ENCODE measurements around the gene ZSCAN20. TPM values are rescaled to one million over a fixed set of nuclear protein-coding genes. Genes with fewer than 3 reads are reported as not detected.

Gene ZSCAN20
- total RNA-seq, 1 experiment from 2014 or later, result 5.5 TPM

- no peak for DNase-seq (ENCODE audit: low read depth)
These were observed 59.8 kb downstream of the ZSCAN20 start for GRCh38 chr1:33532250-33532649.

GRCh38 chr1:33532936-33533335 lies 60.5 kb downstream of the ZSCAN20 start:
- DNase-seq (ENCODE audit: low read depth), result no peak

- DNase-seq (ENCODE audit: low read depth), result no peak
These were observed 62.9 kb downstream of the ZSCAN20 start for GRCh38 chr1:33535334-33535733.

GRCh38 chr1:33537885-33538284 lies 65.4 kb downstream of the ZSCAN20 start:
- no peak for DNase-seq (ENCODE audit: low read depth)

GRCh38 chr1:33541966-33542365 lies 69.5 kb downstream of the ZSCAN20 start:
- DNase-seq (ENCODE audit: low read depth), result peak; percentile 10

Other genes starting within 250 kb of the ZSCAN20 start
- gene ZNF362, start 216.2 kb upstream of the ZSCAN20 start, total RNA-seq (2014; rRNA removed; shearing (Covaris generic)), result 6.6 and 8.9 TPM in 2 replicates
- not detected in 2 replicates for gene A3GALT2, start 151.5 kb upstream of the ZSCAN20 start, total RNA-seq (2014; rRNA removed; shearing (Covaris generic))
- 124 and 142 TPM in 2 replicates for gene PHC2, start 41.5 kb upstream of the ZSCAN20 start, total RNA-seq (2014; rRNA removed; shearing (Covaris generic))

Data from RPMI7951 (cell line).